Adrenal gland (tissue), 12 donors: ENCODE results near the gene ABCD2. TPM values are rescaled to one million over a fixed set of nuclear protein-coding genes. Genes with fewer than 3 reads are reported as not detected.

Source experiments
- DNase-seq, 7 donors: peaks; one replicate each; pipeline ENCODE4 v3.0.0-alpha.2; 2019 to 2020
- H3K27ac ChIP-seq, 5 donors: fragments of 200-600 bp; sonication (generic) in 4 of 5; 1 replicate in 3 of 5; 2 replicates in 2 of 5; pipeline versions ENCODE4 v1.5.1 to v1.8.0; 2016 to 2020; ENCODE audit warnings: mild to moderate bottlenecking in 1 of 5
- H3K27me3 ChIP-seq: fragments of 200-600 bp; 2 replicates; pipeline ENCODE4 v1.8.0; 2021
- H3K36me3 ChIP-seq, 2 donors: fragments of 200-600 bp; replicated peaks in 1 of 2; 1 replicate in 1 of 2; 2 replicates in 1 of 2; pipeline versions ENCODE4 v1.5.1 to v1.8.0; 2018 to 2022
- H3K4me1 ChIP-seq, 2 donors: fragments of 200-600 bp; replicated peaks in 1 of 2; 1 replicate in 1 of 2; 2 replicates in 1 of 2; pipeline versions ENCODE4 v1.5.1 to v1.8.0; 2018 to 2021
- H3K4me3 ChIP-seq, 4 donors: fragments of 200-600 bp; sonication (generic) in 3 of 4; one replicate each; pipeline ENCODE4 v1.5.1; 2016 to 2018
- H3K9me3 ChIP-seq, 3 donors: fragments of 200-600 bp; sonication (generic) in 1 of 3; replicated peaks in 1 of 3; 1 replicate in 2 of 3; 2 replicates in 1 of 3; pipeline versions ENCODE4 v1.5.1 to v1.8.0; 2016 to 2021
- POLR2A ChIP-seq, 2 donors: fragments of 450-650 bp; IDR thresholded peaks; one replicate each; pipeline ENCODE4 v1.6.1; 2017; ENCODE audit warnings: antibody characterized with exemption in 2 of 2, mild to moderate bottlenecking in 2 of 2, moderate library complexity in 1 of 2
- WGBS, 4 donors: extraction: QIAGEN DNeasy Blood & Tissue Kit in 2 of 4; methylation state at CpG; one replicate each; pipeline versions ENCODE4 v1.1.5 to v1.1.7; 2013 to 2017; 5-methylcytosine and 5-hydroxymethylcytosine counted together
- intact Hi-C, 2 donors: fragments of 100-400 bp; cut with DNase I; formaldehyde crosslinking; loops; one replicate each; pipeline versions ENCODE4 v1.14.1 to v1.15.0; 2022 to 2023
- polyA plus RNA-seq, 3 donors: library from polyadenylated mRNA; stranded (reverse); fragments of 200-250 nt in 2 of 3; fragments of 350-450 nt in 1 of 3; fragmentation: Illumina TruSeq in 1 of 3; extraction: RNeasy Lipid Tissue Mini Kit (QIAGEN cat#74804) in 1 of 3; gene quantifications; one replicate each; pipeline ENCODE4 v1.2.3, GENCODE V29; 2013 to 2014
- small RNA-seq, 2 donors: library from RNA; depleted of rRNA; stranded (forward); fragments of <200 nt; gene quantifications; one replicate each; pipeline ENCODE3, GENCODE V24; 2016
- total RNA-seq, 9 donors: library from RNA; depleted of rRNA in 4 of 9; stranded (reverse); fragments of >200 nt in 4 of 9; fragments of 120-200 nt in 1 of 9; fragmentation: NEBNext Ultra II Directional in 1 of 9; extraction: Animal tissue kit (Norgen Biotek cat#: 25700) in 1 of 9; gene quantifications; one replicate each; pipeline versions ENCODE4 v1.1.0 to v1.2.4, GENCODE V29; 2013 to 2023
- TF ChIP-seq, protein P1 (sequence below), 6 experiments: fragments of 450-650 bp in 4 of 6; fragments of 200-600 bp in 2 of 6; sonication (generic) in 1 of 6; IDR thresholded peaks; 1 replicate in 5 of 6; 2 replicates in 1 of 6; pipeline versions ENCODE4 v1.5.1 to v1.8.0; 2016 to 2021; ENCODE audit warnings: antibody characterized with exemption in 6 of 6, mild to moderate bottlenecking in 2 of 6, moderate library complexity in 1 of 6
- donor health status: healthy with polysubstance abuse.
- donor health status: Bipolar disorder and iron deficiency.
- donor health status: DM: yes; HTN: yes; CAD: no.
- donor health status: DM: no; HTN: no; CAD: no.
- donor health status: DM: no; HTN: no; CAD: no.
- donor health status: DM: yes; HTN: yes; CAD: no.

ABCD2 gene
- total and polyA plus RNA-seq, 12 donors = 0.40 to 3.5 (median 0.94) TPM

DNA sequence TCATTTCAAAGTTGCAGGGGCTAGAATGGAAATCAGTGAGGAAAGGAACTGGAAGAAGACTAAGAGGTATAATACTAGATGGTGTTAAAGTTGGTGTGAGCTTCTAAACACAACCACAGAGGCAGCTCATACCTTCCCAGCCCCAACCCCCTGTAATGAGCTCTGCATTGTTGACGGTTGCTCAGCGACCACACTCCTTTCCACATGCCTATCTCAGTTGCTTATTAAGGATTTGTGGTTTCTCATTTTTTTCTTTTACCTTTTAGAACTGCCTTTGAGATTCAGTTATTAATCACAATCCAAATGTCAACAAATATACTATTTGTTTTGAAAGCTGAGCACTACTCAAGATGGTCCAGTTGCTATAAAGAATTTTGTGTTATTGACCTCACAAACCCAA, 114.6 kb downstream of the ABCD2 start:
- H3K4me1 ChIP-seq = no peaks in the 10 kb centered on the region
- no peaks in the 10 kb centered on the region for H3K9me3 ChIP-seq
- no peak for DNase-seq
- H3K27me3 ChIP-seq = no peaks in the 10 kb centered on the region
- H3K36me3 ChIP-seq = no peaks in the 10 kb centered on the region
- WGBS, 4 donors = 77 to 83% (median 77%) methylated on average over 2 of the region's 2 CpGs
- intact Hi-C loops = no loop called here
- TF ChIP-seq POLR2A (IDR thresholded peaks at IDR 0.05) = no peak
- TF ChIP-seq, protein P1, sequence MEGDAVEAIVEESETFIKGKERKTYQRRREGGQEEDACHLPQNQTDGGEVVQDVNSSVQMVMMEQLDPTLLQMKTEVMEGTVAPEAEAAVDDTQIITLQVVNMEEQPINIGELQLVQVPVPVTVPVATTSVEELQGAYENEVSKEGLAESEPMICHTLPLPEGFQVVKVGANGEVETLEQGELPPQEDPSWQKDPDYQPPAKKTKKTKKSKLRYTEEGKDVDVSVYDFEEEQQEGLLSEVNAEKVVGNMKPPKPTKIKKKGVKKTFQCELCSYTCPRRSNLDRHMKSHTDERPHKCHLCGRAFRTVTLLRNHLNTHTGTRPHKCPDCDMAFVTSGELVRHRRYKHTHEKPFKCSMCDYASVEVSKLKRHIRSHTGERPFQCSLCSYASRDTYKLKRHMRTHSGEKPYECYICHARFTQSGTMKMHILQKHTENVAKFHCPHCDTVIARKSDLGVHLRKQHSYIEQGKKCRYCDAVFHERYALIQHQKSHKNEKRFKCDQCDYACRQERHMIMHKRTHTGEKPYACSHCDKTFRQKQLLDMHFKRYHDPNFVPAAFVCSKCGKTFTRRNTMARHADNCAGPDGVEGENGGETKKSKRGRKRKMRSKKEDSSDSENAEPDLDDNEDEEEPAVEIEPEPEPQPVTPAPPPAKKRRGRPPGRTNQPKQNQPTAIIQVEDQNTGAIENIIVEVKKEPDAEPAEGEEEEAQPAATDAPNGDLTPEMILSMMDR (IDR thresholded peaks at IDR 0.05) = no peak
- H3K27ac ChIP-seq = no peak overlapping the region
- no peak overlapping the region for H3K4me3 ChIP-seq

DNA sequence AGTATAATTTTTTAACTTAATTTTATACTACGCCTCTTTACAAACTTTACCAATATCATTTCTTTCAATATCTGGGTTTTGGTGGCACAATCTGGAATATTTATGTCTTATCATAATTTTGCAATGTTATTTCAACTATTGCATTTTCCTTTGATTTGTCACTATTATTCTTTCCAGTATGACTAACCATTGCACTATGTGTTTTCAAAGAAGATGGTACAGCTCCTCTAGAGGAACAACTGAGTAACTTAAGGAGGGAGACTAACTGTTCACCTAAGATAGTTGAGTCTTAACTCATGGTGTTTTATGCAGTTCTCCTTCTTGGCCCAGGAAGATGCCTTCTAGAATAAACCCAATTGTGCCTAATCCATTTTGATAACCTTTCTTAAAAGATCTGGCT, 116.2 kb downstream of the ABCD2 start:
- H3K9me3 ChIP-seq = no peaks in the 10 kb centered on the region
- no peak for TF ChIP-seq POLR2A (IDR thresholded peaks at IDR 0.05)
- TF ChIP-seq, protein P1 (IDR thresholded peaks at IDR 0.05) = no peak
- DNase-seq = no peak
- no peaks in the 10 kb centered on the region for H3K27me3 ChIP-seq
- H3K27ac ChIP-seq = no peak overlapping the region
- no peaks in the 10 kb centered on the region for H3K4me1 ChIP-seq
- H3K4me3 ChIP-seq = no peak overlapping the region
- intact Hi-C loops = no loop called here
- 90 to 98% (median 94%) methylated on average over 1 of the region's 1 CpG for WGBS, 4 donors
- no peaks in the 10 kb centered on the region for H3K36me3 ChIP-seq

DNA sequence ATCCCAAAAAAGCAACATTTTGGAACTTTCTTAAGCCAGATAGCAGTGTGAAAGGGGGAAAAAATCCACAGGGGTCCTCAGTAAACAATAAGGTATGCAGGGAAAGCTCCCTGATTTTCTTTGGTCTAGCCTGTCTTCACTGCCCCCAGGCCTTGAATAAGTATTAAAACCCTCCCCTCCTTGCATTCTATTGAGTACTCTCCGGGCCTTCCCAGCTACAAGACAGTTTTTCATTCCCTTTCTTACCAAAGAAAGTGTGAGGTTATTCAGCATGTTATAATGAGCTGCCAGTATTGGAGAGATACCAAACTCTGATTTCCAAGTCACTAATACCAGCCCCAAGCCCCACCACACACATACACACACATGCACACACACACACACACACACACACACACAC, 116.9 kb downstream of the ABCD2 start:
- Histone ChIP-seq H3K9me3 (no peaks in the 10 kb centered on the region), H3K36me3 (no peaks in the 10 kb centered on the region), H3K27ac (no peak overlapping the region), H3K4me3 (no peak overlapping the region), H3K27me3 (no peaks in the 10 kb centered on the region), H3K4me1 (no peaks in the 10 kb centered on the region)
- no peak for TF ChIP-seq POLR2A (IDR thresholded peaks at IDR 0.05)
- TF ChIP-seq, protein P1 (IDR thresholded peaks at IDR 0.05) = no peak
- 70 to 87% (median 80%) methylated on average over 1 of the region's 1 CpG for WGBS, 4 donors
- intact Hi-C loops = no loop called here
- DNase-seq = no peak

Small RNA genes lying within 50 kb of the gene (small RNA-seq; reads per million reads assigned to genes)
- 0 reads per million in 2 donors for gene AC121334.2

Other genes with a start within 250 kb of the ABCD2 start
- gene KIF21A, start 176.7 kb downstream of the ABCD2 start, total RNA-seq = 10 to 100 TPM in 5 of 9 donors, 1 to 10 TPM in 4; 5.9 to 28.3 (median 12.8) TPM
- 10 to 100 TPM in 1 of 3 donors, 1 to 10 TPM in 2; 5.8 to 29.7 (median 6.3) TPM for gene KIF21A, start 176.7 kb downstream of the ABCD2 start, polyA plus RNA-seq